SK-N-SH treated with all-trans-retinoic acid at 6 μM for 48 hours (cell line): Measurements from ENCODE around the gene M1AP.

Experiments used
- ZNF70 ChIP-seq: fragments of 450-650 bp; formaldehyde crosslinking; IDR thresholded peaks from 2 replicates; pipeline ENCODE4 v1.5.0; 2020; ENCODE audit warnings: mild to moderate bottlenecking, moderate library complexity
- TF ChIP-seq, protein P1 (sequence below): fragments of 250-450 bp; sonication (Bioruptor Pico); IDR thresholded peaks from 2 replicates; pipeline ENCODE4 v1.5.0; 2020; ENCODE audit warnings: mild to moderate bottlenecking, moderate library complexity

DNA sequence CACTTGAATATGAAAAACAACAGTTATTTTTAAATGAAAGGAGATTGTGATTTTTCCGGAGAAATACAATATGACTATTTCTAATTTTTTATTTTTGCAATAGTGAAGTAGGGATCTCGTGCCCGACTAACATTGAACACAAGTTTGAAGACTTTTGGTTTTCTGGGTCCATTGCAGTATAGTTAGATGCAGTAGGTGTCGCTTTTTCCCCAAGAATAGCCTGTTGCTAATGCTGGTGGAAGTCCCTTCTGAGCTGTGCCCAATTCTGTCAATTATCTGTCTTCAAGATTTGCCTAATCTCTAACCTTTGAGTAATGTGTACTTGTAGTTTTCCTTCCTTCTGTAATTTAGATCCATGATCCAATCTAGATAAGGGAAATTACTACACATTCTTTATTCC, 42.4 kb upstream of the M1AP start:
- TF ChIP-seq ZNF70 (CRISPR knock-in tag): no peak
- TF ChIP-seq, protein P1, sequence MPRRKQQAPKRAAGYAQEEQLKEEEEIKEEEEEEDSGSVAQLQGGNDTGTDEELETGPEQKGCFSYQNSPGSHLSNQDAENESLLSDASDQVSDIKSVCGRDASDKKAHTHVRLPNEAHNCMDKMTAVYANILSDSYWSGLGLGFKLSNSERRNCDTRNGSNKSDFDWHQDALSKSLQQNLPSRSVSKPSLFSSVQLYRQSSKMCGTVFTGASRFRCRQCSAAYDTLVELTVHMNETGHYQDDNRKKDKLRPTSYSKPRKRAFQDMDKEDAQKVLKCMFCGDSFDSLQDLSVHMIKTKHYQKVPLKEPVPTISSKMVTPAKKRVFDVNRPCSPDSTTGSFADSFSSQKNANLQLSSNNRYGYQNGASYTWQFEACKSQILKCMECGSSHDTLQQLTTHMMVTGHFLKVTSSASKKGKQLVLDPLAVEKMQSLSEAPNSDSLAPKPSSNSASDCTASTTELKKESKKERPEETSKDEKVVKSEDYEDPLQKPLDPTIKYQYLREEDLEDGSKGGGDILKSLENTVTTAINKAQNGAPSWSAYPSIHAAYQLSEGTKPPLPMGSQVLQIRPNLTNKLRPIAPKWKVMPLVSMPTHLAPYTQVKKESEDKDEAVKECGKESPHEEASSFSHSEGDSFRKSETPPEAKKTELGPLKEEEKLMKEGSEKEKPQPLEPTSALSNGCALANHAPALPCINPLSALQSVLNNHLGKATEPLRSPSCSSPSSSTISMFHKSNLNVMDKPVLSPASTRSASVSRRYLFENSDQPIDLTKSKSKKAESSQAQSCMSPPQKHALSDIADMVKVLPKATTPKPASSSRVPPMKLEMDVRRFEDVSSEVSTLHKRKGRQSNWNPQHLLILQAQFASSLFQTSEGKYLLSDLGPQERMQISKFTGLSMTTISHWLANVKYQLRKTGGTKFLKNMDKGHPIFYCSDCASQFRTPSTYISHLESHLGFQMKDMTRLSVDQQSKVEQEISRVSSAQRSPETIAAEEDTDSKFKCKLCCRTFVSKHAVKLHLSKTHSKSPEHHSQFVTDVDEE (CRISPR knock-in tag): no peak
